Heart left ventricle (tissue), 16 donors: ENCODE data around the gene GTF2F1. TPM values are rescaled to one million over a fixed set of nuclear protein-coding genes. Genes with fewer than 3 reads are reported as not detected.

ENCODE experiments used
- ATAC-seq, 4 donors: fragments of 200-7000 bp; cut with Tn5 transposase; one replicate each; pipeline ENCODE4 v1.9.1; 2020 to 2022; ENCODE audit warnings: moderate library complexity in 4 of 4, mild to moderate bottlenecking in 3 of 4, moderate number of reproducible peaks in 1 of 4
- DNase-seq, 5 donors: peaks; one replicate each; pipeline ENCODE4 v3.0.0-alpha.2; 2020
- H3K27ac ChIP-seq, 12 donors: fragments of 200-600 bp; sonication (generic) in 4 of 12; one replicate each; pipeline versions ENCODE4 v1.5.0 to v1.8.0; 2016 to 2022; ENCODE audit warnings: mild to moderate bottlenecking in 2 of 12
- H3K27me3 ChIP-seq, 9 donors: fragments of 200-600 bp; sonication (generic) in 2 of 9; one replicate each; pipeline versions ENCODE4 v1.5.1 to v1.8.0; 2016 to 2022; ENCODE audit warnings: mild to moderate bottlenecking in 3 of 9
- H3K36me3 ChIP-seq, 9 donors: fragments of 200-600 bp; sonication (generic) in 2 of 9; one replicate each; pipeline versions ENCODE4 v1.5.0 to v1.8.0; 2018 to 2022; ENCODE audit warnings: mild to moderate bottlenecking in 2 of 9
- H3K4me1 ChIP-seq, 12 donors: fragments of 200-600 bp; sonication (generic) in 4 of 12; one replicate each; pipeline versions ENCODE4 v1.5.0 to v1.8.0; 2016 to 2022; ENCODE audit warnings: mild to moderate bottlenecking in 3 of 12
- H3K4me3 ChIP-seq, 12 donors: fragments of 200-600 bp; sonication (generic) in 4 of 12; one replicate each; pipeline versions ENCODE4 v1.5.0 to v1.8.0; 2017 to 2022; ENCODE audit warnings: mild to moderate bottlenecking in 9 of 12, moderate library complexity in 4 of 12
- H3K9me3 ChIP-seq, 12 donors: fragments of 200-600 bp; sonication (generic) in 4 of 12; one replicate each; pipeline versions ENCODE4 v1.5.0 to v1.8.0; 2016 to 2022; ENCODE audit warnings: mild to moderate bottlenecking in 1 of 12
- CTCF ChIP-seq, 12 donors: fragments of 200-600 bp; sonication (generic) in 4 of 12; IDR thresholded peaks; one replicate each; pipeline versions ENCODE4 v1.5.0 to v1.8.0; 2018 to 2022; ENCODE audit warnings: antibody characterized with exemption in 12 of 12, mild to moderate bottlenecking in 5 of 12
- POLR2A ChIP-seq, 2 donors: fragments of 450-650 bp; IDR thresholded peaks; one replicate each; pipeline ENCODE4 v1.6.1; 2017; ENCODE audit warnings: antibody characterized with exemption in 2 of 2, mild to moderate bottlenecking in 2 of 2, moderate library complexity in 2 of 2
- WGBS, 4 donors: extraction: QIAGEN DNeasy Blood & Tissue Kit in 2 of 4; methylation state at CpG; one replicate each; pipeline versions ENCODE4 v1.1.5 to v1.1.7; 2013 to 2018; 5-methylcytosine and 5-hydroxymethylcytosine counted together
- intact Hi-C, 10 donors: fragments of 100-400 bp; cut with DNase I; formaldehyde crosslinking; loops; one replicate each; pipeline versions ENCODE4 v1.11.1 to v1.14.2; 2022
- polyA plus RNA-seq, 2 donors: library from polyadenylated mRNA; stranded (reverse); fragments of 200-250 nt; gene quantifications; one replicate each; pipeline ENCODE4 v1.2.3, GENCODE V29; 2013
- total RNA-seq, 9 donors: library from RNA; depleted of rRNA in 2 of 9; stranded (reverse); fragments of >200 nt in 2 of 9; fragmentation: NEBNext Ultra II Directional in 3 of 9; extraction: Animal tissue kit (Norgen Biotek cat#: 25700) in 3 of 9; gene quantifications; one replicate each; pipeline versions ENCODE4 v1.1.0 to v1.2.4, GENCODE V29; 2016 to 2023
- donor health status: ischemic (EF 13 %, LVEDD 7.1; RV severe dilation, severe dysfunction).
- donor health status: healthy with polysubstance abuse.
- donor health status: DM: no; HTN: yes; CAD: no.
- donor health status: DM: no; HTN: no; CAD: no.
- donor health status: ischemic (EF 25% LVEDD 6.9; RV normal size, moderate dysfunction).
- donor health status: ischemic (EF 25% LVEDD 5.7; RV mildly dilated, moderate dysfunction).
- donor health status: healthy.
- donor health status: DM: yes; HTN: yes; CAD: no.
- donor health status: ischemic (EF 35%, LVEDD 5.7; RV mildly dilated, moderate dysfunction).
- donor health status: nonischemic (EF 11% LVEDD 7.7; RV severe dilation, severe dysfunction).
- donor health status: DM: yes; HTN: yes; CAD: no.
- donor health status: PGD.
- donor health status: ischemic (EF 29% LVEDD 5.4; RV normal size, mild dysfunction).
- donor health status: nonischemic (EF 23%, LVEDD 6.1; RV moderate dilation, normal function).

The GTF2F1 gene
- total and polyA plus RNA-seq, 11 donors, result 20.8 to 58.2 (median 29.8) TPM

GRCh38 chr19:6373813-6374108 lies 19.2 kb downstream of the GTF2F1 start:
- Histone ChIP-seq H3K9me3 (no peaks in the 10 kb centered on the region), H3K4me3 (peak overlapping the region in 11 of 12 donors; percentile 23 to 99 (median 73)), H3K27me3 (no peaks in the 10 kb centered on the region), H3K27ac (peak overlapping the region in 11 of 12 donors; percentile 34 to 100 (median 99)), H3K36me3 (peaks cover 0 to 27% (median 18%) of the 10 kb centered on the region in 9 donors), H3K4me1 (peaks cover 0 to 20% (median 7%) of the 10 kb centered on the region in 12 donors)
- intact Hi-C loops, result loop anchor here in 6 of 10 donors (1.0 to 10.0 kb wide), 9 partner anchors 19 to 469 kb away; partner anchors contain the start of genes GTF2F1 (in 4 of the 6), KHSRP (in 3 of the 6), GPR108 (in 1 of the 6) and MLLT1 (in 1 of the 6)
- DNase-seq, result no peak
- 31 to 47% (median 38%) methylated on average over 5 of the region's 5 CpGs for WGBS, 4 donors
- no peak for TF ChIP-seq POLR2A (IDR thresholded peaks at IDR 0.05)
- TF ChIP-seq CTCF (IDR thresholded peaks at IDR 0.05), result no peak
- ATAC-seq, result no peak

GRCh38 chr19:6373096-6373812 lies 19.7 kb downstream of the GTF2F1 start:
- intact Hi-C loops, result loop anchor here in 6 of 10 donors (1.0 to 10.0 kb wide), 9 partner anchors 20 to 468 kb away; partner anchors contain the start of genes GTF2F1 (in 4 of the 6), KHSRP (in 3 of the 6), GPR108 (in 1 of the 6) and MLLT1 (in 1 of the 6)
- H3K9me3 ChIP-seq, result no peaks in the 10 kb centered on the region
- 0 to 3% (median 2%) methylated on average over 34 to 53 of the region's 53 CpGs for WGBS, 4 donors
- peak overlapping the region; percentile 87 to 100 (median 99) for H3K27ac ChIP-seq
- peak overlapping the region; percentile 62 to 99 (median 74) for H3K4me3 ChIP-seq
- ATAC-seq (peak; percentile 84 to 91 (median 86)), DNase-seq (peak; percentile 98 to 99 (median 99))
- no peaks in the 10 kb centered on the region for H3K27me3 ChIP-seq
- TF ChIP-seq POLR2A (IDR thresholded peaks at IDR 0.05) (no peak), CTCF (IDR thresholded peaks at IDR 0.05) (no peak)
- H3K4me1 ChIP-seq, result peaks cover 0 to 20% (median 7%) of the 10 kb centered on the region in 12 donors
- peaks cover 0 to 32% (median 22%) of the 10 kb centered on the region in 9 donors for H3K36me3 ChIP-seq

- intact Hi-C loops, result loop anchor here in 7 of 10 donors (1.0 to 10.0 kb wide), 11 partner anchors 10 to 468 kb away; partner anchors contain the start of genes GTF2F1 (in 4 of the 7), KHSRP (in 3 of the 7), CLPP (in 1 of the 7) and GPR108 (in 1 of the 7)
- WGBS, 4 donors, result 0 to 1% (median 0%) methylated on average over 16 to 47 of the region's 47 CpGs
- no peaks in the 10 kb centered on the region for H3K27me3 ChIP-seq
- H3K4me3 ChIP-seq, result peak within 1 kb of the TSS; percentile 62 to 99 (median 74)
- no peaks in the 10 kb centered on the region for H3K9me3 ChIP-seq
- TF ChIP-seq CTCF (IDR thresholded peaks at IDR 0.05) (peak in 1 of 12 donors; percentile 25), POLR2A (IDR thresholded peaks at IDR 0.05) (peak in 1 of 2 donors; percentile 52)
- ATAC-seq (peak; percentile 85 to 91 (median 89)), DNase-seq (peak; percentile 96 to 100 (median 100))
- H3K27ac ChIP-seq, result peak within 1 kb of the TSS; percentile 87 to 100 (median 99)
- peaks cover 0 to 20% (median 7%) of the 10 kb centered on the region in 12 donors for H3K4me1 ChIP-seq
- H3K36me3 ChIP-seq, result peaks cover 0 to 38% (median 28%) of the 10 kb centered on the region in 9 donors
Measured at GRCh38 chr19:6372594-6373095, 20.3 kb downstream of the GTF2F1 start, which contains the start of gene ALKBH7. Gene ALKBH7, plus strand, starts transcription at chr19:6372794. Its CDS starts 27 bp downstream, at chr19:6372821.

GRCh38 chr19:6364353-6364752 lies 28.6 kb downstream of the GTF2F1 start:
- 94 to 97% (median 96%) methylated on average over 20 to 21 of the region's 21 CpGs for WGBS, 4 donors
- H3K36me3 ChIP-seq, result peaks cover 0 to 61% (median 53%) of the 10 kb centered on the region in 9 donors

More at GRCh38 chr19:6364353-6364752, 28.6 kb downstream of the GTF2F1 start:
- Histone ChIP-seq H3K27me3 (no peaks in the 10 kb centered on the region), H3K9me3 (no peaks in the 10 kb centered on the region), H3K4me3 (no peak overlapping the region), H3K27ac (no peak overlapping the region), H3K4me1 (peaks cover 0 to 17% (median 7%) of the 10 kb centered on the region in 12 donors)
- intact Hi-C loops, result no loop called here
- DNase-seq (no peak), ATAC-seq (no peak)
- TF ChIP-seq CTCF (IDR thresholded peaks at IDR 0.05) (no peak), POLR2A (IDR thresholded peaks at IDR 0.05) (no peak)
